HS-5 (cell line): ENCODE measurements around the gene KDM5B.
"Not testable (repeated sequence)": the region's sequence is repeated elsewhere in the genome, so short reads cannot be mapped to it uniquely, and the experiment has no call there.

Experiments
- DNase-seq: peaks from one replicate; pipeline ENCODE4 v3.0.0-alpha.2; 2012; ENCODE audit warnings: low read depth

Gene KDM5B

DNA sequence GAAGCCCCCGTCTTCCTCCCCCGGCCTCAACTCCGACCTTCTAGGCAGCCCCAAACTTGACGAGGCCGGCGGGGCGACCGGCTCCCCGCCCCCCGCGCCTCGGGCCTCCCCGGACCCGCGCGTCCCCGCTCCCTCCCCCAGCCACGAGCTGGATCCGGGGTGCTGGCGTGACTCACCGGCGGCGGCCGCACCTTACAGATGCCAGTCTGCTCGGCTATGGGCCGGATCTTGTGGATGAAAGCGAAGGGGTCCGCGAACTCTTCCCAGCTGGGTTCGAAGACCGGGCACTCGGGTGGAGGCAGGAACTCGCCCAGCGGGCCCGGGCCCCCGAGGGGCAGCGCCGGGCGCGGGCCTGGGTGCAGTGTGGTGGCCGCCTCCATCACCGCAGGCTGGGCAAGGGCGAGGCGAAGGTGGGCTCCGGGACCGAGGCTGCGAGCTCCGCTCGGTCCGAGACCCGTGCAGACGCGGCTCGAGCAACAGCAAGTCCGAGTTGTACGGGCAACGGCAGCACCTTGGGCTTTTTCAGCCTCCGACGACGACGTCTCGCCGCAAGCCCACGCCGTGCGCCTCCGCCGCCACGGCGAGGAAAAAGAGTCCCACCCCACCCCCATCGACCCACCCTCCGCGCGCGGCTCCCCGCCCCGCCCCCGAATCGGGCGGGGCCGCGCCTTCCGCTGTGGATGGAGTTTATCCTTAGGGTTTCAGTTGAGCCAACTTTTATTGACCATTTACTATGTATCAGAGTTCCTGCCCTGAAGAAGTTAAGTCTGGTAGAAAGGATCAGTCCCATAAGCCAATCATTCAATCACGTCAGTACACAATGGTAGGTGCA lies at the start of gene KDM5B:
Gene KDM5B (minus strand): TSS at position 496 of the 832 bp plus-strand sequence. CDS start 116 bp downstream, at position 380.
- DNase-seq, result no peak

GRCh38 chr1:202857136-202857610 lies 49.0 kb upstream of the KDM5B start:
- DNase-seq, result no peak

GRCh38 chr1:202856014-202856413 lies 47.8 kb upstream of the KDM5B start:
- no peak for DNase-seq

GRCh38 chr1:202854787-202855186 lies 46.6 kb upstream of the KDM5B start:
- no peak for DNase-seq

GRCh38 chr1:202852163-202852904 lies 44.1 kb upstream of the KDM5B start:
- DNase-seq, result no peak

DNA sequence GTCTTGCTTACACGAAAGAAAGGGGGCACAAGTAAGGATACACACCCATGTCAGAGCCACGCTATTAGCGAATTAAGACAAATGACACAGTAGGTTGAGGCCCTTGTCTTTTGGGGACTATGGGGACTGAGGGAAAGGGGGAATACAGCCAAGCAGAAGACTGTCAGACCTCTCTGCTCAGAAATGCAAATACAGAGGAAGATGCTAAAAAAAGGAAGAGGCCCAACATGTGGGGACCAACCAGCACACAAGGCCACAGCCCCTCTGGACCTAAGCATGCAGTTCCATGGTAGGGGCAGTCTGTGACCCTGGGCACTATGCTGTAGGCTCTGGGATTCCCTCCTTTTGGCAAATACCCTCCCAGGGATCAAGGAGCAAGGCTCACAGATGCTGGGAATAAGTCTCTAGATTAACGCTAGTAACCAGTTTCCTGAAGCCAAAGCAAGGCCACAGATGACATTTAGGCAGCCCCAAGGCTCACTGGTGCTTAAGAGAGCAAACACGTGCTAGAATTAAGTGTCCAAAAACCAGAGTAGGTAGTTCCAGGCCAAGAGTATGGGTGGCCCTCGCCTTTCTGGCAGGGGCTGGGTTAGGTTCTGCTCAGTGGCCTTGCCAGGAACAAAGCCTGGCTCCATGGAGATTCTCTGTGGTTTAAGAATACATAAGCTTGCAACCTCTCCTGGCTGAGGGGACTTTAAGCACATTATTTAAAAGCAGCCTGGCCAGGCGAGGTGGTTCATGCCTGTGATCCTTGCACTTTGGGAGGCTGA lies 42.6 kb upstream of the KDM5B start:
- DNase-seq, result no peak

DNA sequence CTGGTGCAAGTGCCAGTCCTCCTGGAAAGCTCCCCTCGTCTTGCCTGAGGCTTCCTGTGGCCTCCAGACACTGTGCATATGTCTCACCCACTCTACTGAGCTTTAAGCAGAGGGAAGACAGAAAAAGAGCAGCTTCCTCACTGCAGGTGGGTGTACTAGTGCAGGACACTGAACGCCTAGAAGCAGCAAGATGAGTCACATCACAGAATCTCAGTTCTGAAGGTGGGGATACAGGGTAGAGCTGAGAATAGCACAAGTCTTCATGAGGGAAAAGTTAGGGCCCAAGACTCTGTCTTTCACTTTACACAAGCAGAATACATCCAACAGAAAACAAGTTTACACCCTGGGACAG lies 39.9 kb upstream of the KDM5B start:
- no peak for DNase-seq

DNA sequence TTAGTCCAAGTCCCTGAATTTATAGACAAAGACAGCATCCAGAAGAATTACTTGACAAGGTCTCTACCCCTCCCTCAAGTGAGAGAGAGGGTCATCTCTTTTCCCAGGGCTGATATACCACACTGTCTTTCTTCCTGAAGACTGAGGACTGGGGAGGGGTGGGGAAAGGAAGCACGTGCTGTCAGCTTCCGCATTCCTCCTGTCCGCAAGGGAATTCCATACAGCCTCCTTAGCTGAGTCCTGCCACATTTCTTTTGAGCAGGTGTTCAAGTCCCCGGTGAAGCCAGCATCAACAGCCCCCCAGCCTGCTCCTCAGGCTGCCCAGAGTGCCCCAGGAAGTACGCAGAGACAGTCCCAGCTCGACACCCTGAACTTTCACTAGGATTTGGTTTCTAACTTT lies 36.7 kb upstream of the KDM5B start:
- DNase-seq, result no peak

DNA sequence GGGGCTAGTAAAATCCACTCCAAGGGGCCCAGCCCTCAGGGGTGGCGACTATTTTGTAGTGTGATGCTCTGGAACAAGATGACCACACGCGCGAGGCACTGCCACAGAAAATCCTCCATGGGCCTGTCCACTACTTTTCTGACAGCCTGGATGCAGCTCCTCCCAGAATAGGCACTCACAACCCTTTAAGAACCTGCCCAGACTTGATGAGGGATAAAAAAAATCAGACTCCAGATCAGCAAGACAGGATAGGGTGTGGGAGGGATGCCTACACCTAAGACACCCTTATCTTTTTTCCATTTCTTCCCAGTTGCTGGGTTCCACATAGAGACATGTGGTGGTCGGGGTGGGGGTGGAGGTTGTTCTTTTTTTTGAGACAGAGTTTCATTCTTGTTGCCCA lies 36.0 kb upstream of the KDM5B start:
- DNase-seq, result no peak

GRCh38 chr1:202843081-202843480 lies 34.9 kb upstream of the KDM5B start:
- no peak for DNase-seq

DNA sequence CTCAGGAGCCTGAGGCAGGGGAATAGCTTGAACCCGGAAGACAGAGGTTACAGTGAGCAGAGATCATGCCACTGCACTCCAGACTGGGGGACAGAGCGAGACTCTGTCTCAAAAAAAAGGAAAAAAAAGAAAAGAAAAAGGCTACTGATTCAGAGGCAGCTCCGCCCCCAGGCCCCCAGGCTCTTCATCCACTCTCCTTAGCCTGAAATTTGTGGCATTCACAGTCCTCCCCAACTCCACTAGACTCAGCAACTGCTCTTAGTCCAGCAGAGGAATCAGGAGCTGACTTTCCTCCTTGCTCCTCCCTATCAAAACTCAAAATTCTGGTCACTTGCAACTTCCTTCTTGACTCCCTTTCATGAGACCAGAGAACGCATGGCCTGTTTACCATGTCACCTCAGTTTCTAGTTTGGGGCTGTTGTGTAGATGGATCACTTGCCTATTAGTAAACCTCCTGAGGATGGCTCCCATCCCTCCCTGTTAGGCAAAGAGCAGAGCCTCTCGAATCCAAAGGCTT lies 29.6 kb upstream of the KDM5B start:
- no peak for DNase-seq

- DNase-seq, result no peak
These were observed 28.6 kb upstream of the KDM5B start for GRCh38 chr1:202836623-202837403.

DNA sequence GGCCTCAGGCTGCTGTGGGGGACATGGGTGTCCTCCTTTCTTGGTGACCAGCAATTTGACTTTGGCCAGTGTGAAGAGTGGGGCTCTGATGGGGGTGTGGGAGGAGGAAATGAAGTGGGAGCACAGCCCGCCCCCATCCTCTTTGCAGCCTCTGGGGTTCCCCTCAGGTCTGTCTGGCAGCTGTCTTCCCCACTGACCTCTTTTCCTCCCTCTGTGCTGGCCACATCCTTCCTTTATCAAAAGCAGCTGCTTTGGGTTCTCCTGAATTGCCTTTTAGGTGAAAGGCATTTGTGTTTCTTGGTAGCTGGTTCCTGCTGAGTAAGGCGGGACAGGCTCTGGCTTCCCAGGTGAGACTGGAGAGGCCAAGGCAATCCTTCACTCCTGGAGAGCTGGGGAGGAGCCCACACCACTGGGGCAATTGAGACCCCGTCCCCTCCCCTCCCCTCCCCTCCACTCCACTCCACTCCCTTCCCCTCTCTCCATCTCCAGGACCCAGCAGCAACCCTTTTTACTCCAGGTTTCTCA lies 27.4 kb upstream of the KDM5B start:
- DNase-seq, result no peak

- DNase-seq, result no peak
These were observed 26.7 kb upstream of the KDM5B start for GRCh38 chr1:202834771-202835547.

- no peak for DNase-seq
These were observed 23.7 kb upstream of the KDM5B start for GRCh38 chr1:202831906-202832305.

DNA sequence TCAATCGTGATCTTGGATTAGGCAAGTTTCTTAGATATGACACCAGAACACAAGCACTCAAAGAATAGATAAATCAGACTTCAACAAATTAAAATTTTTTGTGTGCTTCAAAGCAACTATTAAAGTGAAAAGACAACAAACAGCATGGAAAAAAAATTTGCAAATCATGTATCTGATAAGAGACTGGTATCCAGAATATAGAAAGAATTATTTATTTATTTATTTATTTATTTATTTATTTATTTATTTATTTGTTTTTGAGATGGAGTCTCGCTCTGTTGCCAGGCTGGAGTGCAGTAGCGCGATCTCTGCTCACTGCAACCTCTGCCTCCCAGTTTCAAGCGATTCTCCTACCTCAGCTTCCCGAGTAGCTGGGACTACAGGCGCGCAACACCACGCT lies 21.0 kb upstream of the KDM5B start:
- DNase-seq, result not testable (repeated sequence)

DNA sequence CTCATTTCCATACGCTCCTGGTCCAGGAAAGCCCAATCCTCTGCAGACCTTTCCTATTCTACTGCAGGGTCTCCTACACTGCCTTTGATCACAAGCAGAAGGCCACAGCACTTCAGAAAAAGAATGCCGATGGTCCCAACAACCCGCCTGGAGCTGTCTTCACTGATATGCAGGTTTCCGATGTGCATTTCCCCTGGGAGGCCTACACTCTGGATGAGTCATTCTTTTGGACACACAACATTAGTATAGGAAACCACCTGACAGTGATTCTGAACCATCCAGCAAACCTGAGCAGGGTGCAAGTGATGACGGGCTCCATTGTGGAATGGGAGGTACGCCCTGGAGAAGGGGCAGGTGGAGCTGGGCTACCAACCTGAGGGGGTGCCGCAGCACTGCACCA lies 17.5 kb upstream of the KDM5B start:
- DNase-seq, result no peak

DNA sequence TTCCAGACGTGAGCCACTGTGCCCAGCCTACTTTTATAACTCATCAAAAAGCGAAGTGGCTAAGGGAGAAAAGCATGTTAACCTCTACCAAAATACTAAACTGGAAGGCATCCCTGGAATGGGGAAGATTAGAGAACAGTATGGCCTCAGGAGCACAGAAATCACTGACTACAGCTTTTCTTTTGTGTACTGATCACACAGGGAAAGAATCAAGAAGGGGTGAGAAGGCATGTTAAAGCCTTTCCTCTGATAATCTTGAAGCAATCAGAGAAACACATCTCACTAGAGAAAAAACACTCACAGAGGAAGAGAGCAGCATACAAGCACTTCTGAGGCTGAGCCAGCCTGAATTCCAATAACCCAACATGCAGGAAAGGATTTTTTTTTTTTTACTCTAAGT lies 13.2 kb upstream of the KDM5B start:
- DNase-seq, result no peak

DNA sequence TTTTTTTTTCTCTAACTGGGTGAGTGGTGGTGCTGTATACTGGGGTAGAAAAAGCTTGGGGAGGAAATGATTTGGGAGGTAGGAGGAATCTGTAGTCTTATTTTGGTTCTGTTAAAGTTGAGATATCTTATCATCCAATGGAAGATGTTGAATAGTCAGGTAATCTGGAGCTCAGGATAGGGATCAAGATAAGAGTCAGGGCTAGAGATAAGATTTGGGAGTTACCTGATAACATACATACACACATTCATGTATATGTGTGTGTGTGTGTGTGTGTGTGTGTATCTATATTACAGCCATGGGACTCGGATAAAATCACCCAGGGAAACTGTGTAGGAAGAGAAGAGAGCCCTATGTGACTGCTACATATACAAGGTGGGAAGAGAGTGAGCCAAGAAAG lies 10.6 kb upstream of the KDM5B start:
- DNase-seq, result no peak

GRCh38 chr1:202815120-202815519 lies 6.9 kb upstream of the KDM5B start:
- no peak for DNase-seq
